GM13976 (cell line): Measurements from ENCODE around the gene IGF2R.

Experiments used
- DNase-seq: peaks from one replicate; pipeline ENCODE4 v3.0.0; 2012; ENCODE audit warnings: low spot score
- in situ Hi-C: fragments of 300-500 bp; cut with MboI; formaldehyde crosslinking; loops from one replicate; pipeline ENCODE4 v1.12.0; 2022; ENCODE audit warnings: low sequenced_read_pairs, mixed read lengths, inconsistent platforms; ENCODE audit not compliant: unreplicated experiment
- TF ChIP-seq, protein P1 (sequence below): IDR thresholded peaks from 2 replicates; pipeline ENCODE4 v1.5.1; 2012; ENCODE audit warnings: borderline replicate concordance, mild to moderate bottlenecking; ENCODE audit not compliant: insufficient read depth; ENCODE audit errors: extremely low read depth, missing control alignments, control extremely low read depth

The IGF2R gene

DNA sequence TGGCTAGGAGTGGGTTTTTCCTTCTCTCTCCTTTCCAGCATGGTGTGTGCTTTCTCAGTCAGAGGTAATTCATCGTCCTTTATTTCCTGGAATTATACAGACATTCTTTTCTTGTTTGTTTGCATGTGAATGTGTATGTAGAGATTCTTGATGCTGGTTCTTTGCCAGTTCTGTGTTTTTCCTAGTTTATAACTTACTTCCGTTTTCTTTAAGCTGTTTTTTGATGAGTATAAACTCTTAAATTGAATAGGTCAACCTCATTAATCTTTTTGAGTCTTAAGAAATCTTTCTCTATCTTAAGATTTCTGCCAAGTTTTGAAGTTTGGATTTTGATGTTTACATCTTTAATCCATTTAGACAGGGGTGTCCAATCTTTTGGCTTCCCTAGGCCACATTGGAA lies 38.7 kb downstream of the IGF2R start:
- in situ Hi-C loops, result no loop called here
- TF ChIP-seq, protein P1, sequence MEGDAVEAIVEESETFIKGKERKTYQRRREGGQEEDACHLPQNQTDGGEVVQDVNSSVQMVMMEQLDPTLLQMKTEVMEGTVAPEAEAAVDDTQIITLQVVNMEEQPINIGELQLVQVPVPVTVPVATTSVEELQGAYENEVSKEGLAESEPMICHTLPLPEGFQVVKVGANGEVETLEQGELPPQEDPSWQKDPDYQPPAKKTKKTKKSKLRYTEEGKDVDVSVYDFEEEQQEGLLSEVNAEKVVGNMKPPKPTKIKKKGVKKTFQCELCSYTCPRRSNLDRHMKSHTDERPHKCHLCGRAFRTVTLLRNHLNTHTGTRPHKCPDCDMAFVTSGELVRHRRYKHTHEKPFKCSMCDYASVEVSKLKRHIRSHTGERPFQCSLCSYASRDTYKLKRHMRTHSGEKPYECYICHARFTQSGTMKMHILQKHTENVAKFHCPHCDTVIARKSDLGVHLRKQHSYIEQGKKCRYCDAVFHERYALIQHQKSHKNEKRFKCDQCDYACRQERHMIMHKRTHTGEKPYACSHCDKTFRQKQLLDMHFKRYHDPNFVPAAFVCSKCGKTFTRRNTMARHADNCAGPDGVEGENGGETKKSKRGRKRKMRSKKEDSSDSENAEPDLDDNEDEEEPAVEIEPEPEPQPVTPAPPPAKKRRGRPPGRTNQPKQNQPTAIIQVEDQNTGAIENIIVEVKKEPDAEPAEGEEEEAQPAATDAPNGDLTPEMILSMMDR, result no peak
- no peak for DNase-seq

DNA sequence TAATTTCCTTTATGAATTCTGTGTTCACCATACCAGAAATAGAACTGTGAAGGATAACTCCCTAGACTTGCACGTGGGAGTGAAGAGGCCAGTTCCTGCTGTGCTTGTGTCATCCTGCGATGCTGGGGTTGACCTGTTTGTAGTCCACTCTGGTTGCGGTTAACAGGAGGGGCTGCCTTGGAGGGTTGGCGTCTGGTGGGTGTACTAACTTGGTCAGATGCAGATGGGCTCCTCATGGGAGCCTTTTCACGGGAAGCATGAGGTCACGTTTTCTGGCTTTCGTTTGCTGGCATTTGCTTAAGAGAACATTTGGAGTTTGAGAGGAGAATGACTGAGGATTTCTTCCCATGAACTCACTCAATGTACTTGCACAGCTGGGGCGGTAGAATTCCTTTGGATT lies 41.2 kb downstream of the IGF2R start:
- DNase-seq, result no peak
- TF ChIP-seq, protein P1, result no peak
- in situ Hi-C loops, result no loop called here

DNA sequence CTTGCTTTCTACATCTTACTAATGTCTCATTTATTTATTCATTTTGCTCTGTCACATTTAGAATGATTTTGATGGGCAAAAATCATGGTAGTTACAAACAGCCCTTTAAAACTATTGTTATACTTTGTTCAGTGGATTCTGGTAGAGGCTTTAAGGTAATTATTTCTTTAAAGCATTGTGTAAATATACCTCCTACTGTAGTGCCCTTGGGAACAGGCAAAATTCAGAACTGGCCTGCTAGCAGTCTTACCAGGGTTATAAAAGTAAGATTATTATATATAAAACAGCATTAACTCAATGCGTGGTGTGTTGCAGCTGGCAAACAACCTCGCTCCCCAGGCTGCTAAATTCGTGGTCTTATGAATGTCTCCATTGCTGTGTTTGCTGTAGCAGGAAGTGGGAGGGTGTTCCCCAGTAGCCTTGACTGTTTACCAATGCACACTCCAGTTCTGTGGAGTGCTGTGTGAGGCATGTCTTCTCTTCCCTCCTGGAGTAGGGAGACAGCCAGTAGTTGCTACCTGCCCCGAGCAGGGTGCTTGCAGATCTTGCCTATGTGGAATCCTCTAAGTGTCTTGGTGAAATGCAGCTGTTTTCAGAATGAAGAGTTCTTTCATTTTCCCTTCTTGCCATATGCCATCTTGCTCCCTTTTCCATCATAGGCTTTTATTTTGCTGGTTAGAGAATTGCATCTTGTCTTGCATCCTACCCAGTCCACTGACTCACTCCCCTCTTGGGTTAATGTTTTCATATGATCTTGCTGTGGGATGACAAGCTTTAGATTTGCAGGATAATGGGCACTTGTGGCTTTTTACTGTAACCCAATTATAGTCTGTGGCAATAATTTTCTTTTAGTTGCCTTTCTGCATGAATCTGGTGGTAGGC lies 45.3 kb downstream of the IGF2R start:
- in situ Hi-C loops, result no loop called here
- no peak for DNase-seq

DNA sequence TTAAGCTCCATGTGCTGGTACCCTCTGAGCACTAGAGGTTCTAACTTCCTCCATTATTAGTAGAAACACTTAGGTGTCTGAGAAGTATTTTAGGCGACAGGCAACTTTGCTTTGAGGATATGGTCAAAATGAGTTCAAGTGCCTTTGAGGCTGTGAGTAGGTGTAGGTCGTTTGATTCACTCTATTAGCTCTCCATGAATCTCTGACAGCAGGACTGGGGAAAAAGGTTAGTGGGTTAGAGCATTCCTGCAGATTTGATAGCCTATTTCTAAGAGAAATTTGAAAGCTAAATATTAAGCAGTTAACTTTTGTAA lies 45.9 kb downstream of the IGF2R start:
- DNase-seq, result no peak
- TF ChIP-seq, protein P1, result no peak
- in situ Hi-C loops, result no loop called here

More for the DNA sequence above, 45.3 kb downstream of the IGF2R start:
- TF ChIP-seq, protein P1, result no peak

DNA sequence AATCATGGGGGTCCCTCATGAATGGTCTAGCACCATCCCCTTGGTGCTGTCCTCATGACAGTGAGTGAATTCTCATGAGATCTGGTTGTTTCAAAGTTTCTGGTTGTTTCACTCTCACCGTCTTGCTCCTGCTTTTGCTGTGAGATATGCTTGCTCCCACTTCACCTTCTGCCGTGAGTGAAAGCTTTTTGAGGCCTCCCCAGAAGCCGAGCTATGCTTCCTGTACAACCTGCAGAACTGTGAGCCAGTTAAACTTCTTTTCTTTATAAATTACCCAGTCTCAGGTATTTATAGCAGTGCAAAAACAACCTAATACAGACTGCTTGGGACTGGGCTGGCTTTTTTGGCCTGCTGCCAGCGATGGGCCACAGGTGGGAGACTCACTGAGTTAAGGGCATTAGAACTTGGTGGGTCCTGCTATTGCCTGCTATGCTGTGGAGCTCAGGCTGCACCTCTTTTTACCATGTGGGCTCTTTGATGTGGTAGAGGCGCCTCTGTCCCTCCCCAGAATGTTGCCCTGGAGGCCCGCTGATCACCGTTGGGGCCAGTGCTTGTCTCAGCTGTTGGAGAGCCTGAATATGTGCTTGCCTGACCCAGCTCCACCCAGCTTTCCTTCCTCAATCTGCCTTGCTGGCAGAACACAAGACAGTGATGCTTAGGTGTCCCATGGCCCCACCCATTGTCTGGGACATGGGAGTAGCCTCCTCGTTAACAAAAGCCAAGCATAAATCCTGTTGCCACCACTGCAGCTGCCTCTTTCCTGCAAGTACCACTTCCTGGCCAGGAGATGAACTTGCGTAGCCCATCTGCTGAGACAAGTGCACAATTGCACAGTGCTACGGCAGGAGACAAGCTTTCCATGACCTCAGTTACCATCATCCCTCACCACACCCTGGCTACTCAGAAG lies 47.1 kb downstream of the IGF2R start:
- TF ChIP-seq, protein P1, result no peak
- DNase-seq, result no peak
- in situ Hi-C loops, result no loop called here

DNA sequence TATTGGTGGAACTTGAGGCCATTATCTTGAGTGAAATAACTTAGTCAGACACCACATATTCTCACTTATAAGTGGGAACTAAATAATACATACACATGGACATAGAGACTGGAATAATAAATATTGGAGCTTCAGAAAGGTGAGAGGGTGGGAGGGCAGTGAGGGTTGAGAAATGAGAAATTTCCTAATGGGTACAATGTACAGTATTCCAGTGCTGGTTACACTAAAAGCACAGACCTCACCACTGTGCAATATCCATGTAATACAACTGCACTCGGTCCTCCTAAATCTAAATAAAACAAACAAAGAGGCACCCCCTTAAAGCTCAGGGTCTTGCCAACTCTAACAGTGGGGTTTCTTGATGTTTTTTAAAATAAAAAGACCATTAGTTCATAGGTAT lies 53.2 kb downstream of the IGF2R start:
- no peak for DNase-seq
- TF ChIP-seq, protein P1, result no peak
- in situ Hi-C loops, result no loop called here
